ENCODE measurements around the gene EDRF1. TPM values are rescaled to one million over a fixed set of nuclear protein-coding genes. Genes with fewer than 3 reads are reported as not detected.

EDRF1 gene
- polyA plus RNA-seq, 2 of the 4 experiments (the other 2 are of a cell fraction) = 19.7 to 37.9 TPM

DNA sequence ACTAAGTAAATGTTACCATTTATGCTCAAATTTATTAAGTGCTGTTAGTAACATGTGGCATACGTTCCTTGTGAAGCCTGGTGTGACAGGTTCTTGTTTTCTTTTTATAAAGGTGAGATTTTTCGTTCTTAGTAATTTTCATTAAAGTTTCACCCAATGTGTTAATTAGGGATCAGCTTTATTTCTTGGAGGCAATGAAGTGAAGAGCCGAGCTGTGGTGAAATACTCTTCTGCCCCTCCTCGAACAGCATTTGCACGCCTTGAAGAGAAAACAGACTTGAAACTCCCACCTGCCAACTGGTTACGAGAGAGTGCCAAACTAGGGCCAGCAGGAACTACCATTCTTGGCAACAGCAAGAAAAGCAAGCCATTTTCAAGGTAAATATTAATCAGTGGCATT is 1.5 kb downstream of the EDRF1 start:
- no peak overlapping the region for H3K27ac ChIP-seq
- FAIRE-seq (no peak), ATAC-seq (no peak), DNase-seq (ENCODE audit: low read depth in 1 of 2, low spot score in 1 of 2) (no peak)
- WGBS (ENCODE audit: missing lambda C conversion rate) = 89% methylated on average over 6 of the region's 6 CpGs
- H3K4me2 ChIP-seq = peak overlapping the region; percentile 88
- ChIA-PET POLR2A (no interaction called here), CTCF (interaction anchor here (0.6 kb wide), 1 partner anchor 950 kb away, joined by 3 read pairs; the partner anchor contains the start of gene C10orf90)
- TF ChIP-seq, protein P1, sequence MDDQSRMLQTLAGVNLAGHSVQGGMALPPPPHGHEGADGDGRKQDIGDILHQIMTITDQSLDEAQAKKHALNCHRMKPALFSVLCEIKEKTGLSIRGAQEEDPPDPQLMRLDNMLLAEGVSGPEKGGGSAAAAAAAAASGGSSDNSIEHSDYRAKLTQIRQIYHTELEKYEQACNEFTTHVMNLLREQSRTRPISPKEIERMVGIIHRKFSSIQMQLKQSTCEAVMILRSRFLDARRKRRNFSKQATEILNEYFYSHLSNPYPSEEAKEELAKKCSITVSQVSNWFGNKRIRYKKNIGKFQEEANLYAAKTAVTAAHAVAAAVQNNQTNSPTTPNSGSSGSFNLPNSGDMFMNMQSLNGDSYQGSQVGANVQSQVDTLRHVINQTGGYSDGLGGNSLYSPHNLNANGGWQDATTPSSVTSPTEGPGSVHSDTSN (IDR thresholded peaks at IDR 0.05) = no peak
- TF ChIP-seq HDAC2 (IDR thresholded peaks at IDR 0.05) = no peak
- TF ChIP-seq TP53 (CRISPR knock-in tag; IDR thresholded peaks at IDR 0.05) = no peak
- H3K4me3 ChIP-seq = peak overlapping the region; percentile 84; the same call in 2 of the 3 replicates
- H3K4me1 ChIP-seq = peaks cover 11% of the 10 kb centered on the region; the same call in 2 of the 3 replicates
- peaks cover 10% of the 10 kb centered on the region for H3K9me3 ChIP-seq

GRCh38 chr10:125722811-125723210 is 3.3 kb downstream of the EDRF1 start:
- peaks cover 11% of the 10 kb centered on the region; the same call in 2 of the 3 replicates for H3K4me1 ChIP-seq
- TF ChIP-seq HEYL (CRISPR knock-in tag; IDR thresholded peaks at IDR 0.05) (no peak), CBX8 (IDR thresholded peaks at IDR 0.05) (no peak)
- POLR2A ChIA-PET = no interaction called here
- no peak overlapping the region for H3K27ac ChIP-seq
- H3K9me3 ChIP-seq = peaks cover 5% of the 10 kb centered on the region
- WGBS (ENCODE audit: missing lambda C conversion rate) = 95% methylated on average over 1 of the region's 1 CpG
- H3K4me3 ChIP-seq = no peak overlapping the region
- no peak for DNase-seq (ENCODE audit: low read depth in 1 of 2, low spot score in 1 of 2)
- no peak overlapping the region for H3K4me2 ChIP-seq
- FAIRE-seq = no peak
- CTCF ChIA-PET = no interaction called here
- ATAC-seq = no peak

- H3K4me3 ChIP-seq = no peak overlapping the region
- no peak for TF ChIP-seq TP53 (CRISPR knock-in tag; IDR thresholded peaks at IDR 0.05)
- no peaks in the 10 kb centered on the region for H3K9me3 ChIP-seq
- H3K4me2 ChIP-seq = no peak overlapping the region
- ChIA-PET CTCF (interaction anchor here (0.7 kb wide), 1 partner anchor 15 kb away, joined by 3 read pairs; no protein-coding TSS in a partner anchor), POLR2A (no interaction called here)
- H3K4me1 ChIP-seq = no peaks in the 10 kb centered on the region
- no peak for DNase-seq (ENCODE audit: low read depth in 1 of 2, low spot score in 1 of 2)
- WGBS (ENCODE audit: missing lambda C conversion rate) = 92% methylated on average over 7 of the region's 7 CpGs
- no peak for FAIRE-seq
- ATAC-seq = no peak
- H3K27ac ChIP-seq = no peak overlapping the region
These were observed 7.4 kb downstream of the EDRF1 start for GRCh38 chr10:125726914-125727313.

DNA sequence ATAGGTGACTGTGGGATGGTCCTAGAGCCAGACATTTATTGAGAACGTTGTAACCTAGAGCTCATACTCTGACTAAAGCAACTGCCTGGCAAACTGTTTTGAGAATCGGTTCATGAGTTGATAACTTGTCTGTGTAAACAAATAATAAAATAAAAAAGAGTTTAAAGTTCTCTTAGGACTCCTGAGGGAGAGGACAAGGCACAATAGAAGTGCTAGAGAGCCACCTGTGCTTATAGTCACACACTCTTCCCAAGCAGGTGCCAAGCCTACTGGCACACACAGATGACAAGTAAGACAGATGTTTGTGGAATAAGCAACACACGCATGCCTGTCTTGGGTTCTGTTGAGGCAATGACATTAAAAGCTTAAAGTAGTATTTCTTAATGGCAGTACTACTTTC is 7.9 kb downstream of the EDRF1 start:
- Histone ChIP-seq H3K4me1 (no peaks in the 10 kb centered on the region), H3K27ac (no peak overlapping the region), H3K9me3 (no peaks in the 10 kb centered on the region), H3K4me2 (no peak overlapping the region), H3K4me3 (no peak overlapping the region)
- ATAC-seq (no peak), FAIRE-seq (no peak), DNase-seq (ENCODE audit: low read depth in 1 of 2, low spot score in 1 of 2) (no peak)
- WGBS (ENCODE audit: missing lambda C conversion rate) = 62% methylated on average over 3 of the region's 3 CpGs
- ChIA-PET POLR2A (no interaction called here), CTCF (interaction anchor here (0.7 kb wide), 1 partner anchor 14 kb away, joined by 3 read pairs; no protein-coding TSS in a partner anchor)
- TF ChIP-seq MYC (IDR thresholded peaks at IDR 0.05; ENCODE audit: borderline replicate concordance, low read length) (no peak), EP300 (IDR thresholded peaks at IDR 0.05) (no peak), FOSL2 (IDR thresholded peaks at IDR 0.05) (no peak), FOSL2 (CRISPR knock-in tag; IDR thresholded peaks at IDR 0.05) (no peak), RNF2 (IDR thresholded peaks at IDR 0.05; ENCODE audit: borderline replicate concordance, low read depth) (no peak), CBX2 (IDR thresholded peaks at IDR 0.05; ENCODE audit: borderline replicate concordance, low read depth) (no peak), MAZ (IDR thresholded peaks at IDR 0.05; ENCODE audit: borderline replicate concordance, low read depth, low read length) (no peak), KDM1A (IDR thresholded peaks at IDR 0.05; ENCODE audit: low read depth) (no peak), CBX8 (IDR thresholded peaks at IDR 0.05) (no peak), MAFK (IDR thresholded peaks at IDR 0.05; ENCODE audit: partially characterized antibody) (no peak), BHLHE40 (IDR thresholded peaks at IDR 0.05; ENCODE audit: low read depth, low read length) (no peak), POLR2A (IDR thresholded peaks at IDR 0.05; ENCODE audit: low read length) (no peak), HMGXB4 (CRISPR knock-in tag; IDR thresholded peaks at IDR 0.05; ENCODE audit: borderline replicate concordance) (no peak), CTCF (IDR thresholded peaks at IDR 0.05) (no peak)
- TF ChIP-seq, protein P2, sequence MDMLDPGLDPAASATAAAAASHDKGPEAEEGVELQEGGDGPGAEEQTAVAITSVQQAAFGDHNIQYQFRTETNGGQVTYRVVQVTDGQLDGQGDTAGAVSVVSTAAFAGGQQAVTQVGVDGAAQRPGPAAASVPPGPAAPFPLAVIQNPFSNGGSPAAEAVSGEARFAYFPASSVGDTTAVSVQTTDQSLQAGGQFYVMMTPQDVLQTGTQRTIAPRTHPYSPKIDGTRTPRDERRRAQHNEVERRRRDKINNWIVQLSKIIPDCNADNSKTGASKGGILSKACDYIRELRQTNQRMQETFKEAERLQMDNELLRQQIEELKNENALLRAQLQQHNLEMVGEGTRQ (IDR thresholded peaks at IDR 0.05) = no peak

All from A549 (cell line).